Measurements from ENCODE around the gene FAM9A. TPM values are rescaled to one million over a fixed set of nuclear protein-coding genes. Genes with fewer than 3 reads are reported as not detected.
A peak's percentile ranks its signal among the peaks of the same experiment; 100 is the strongest.
"Not testable (repeated sequence)": the region's sequence is repeated elsewhere in the genome, so short reads cannot be mapped to it uniquely, and the experiment has no call there.

The FAM9A gene
- polyA plus RNA-seq, 3 donors from 2014 or later, result not detected

GRCh38 chrX:8783714-8784098 is 17.5 kb downstream of the FAM9A start:
- DNase-seq, result no peak
- H3K4me1 Mint-ChIP-seq, result peaks cover 7 to 21% of the 10 kb centered on the region in 2 donors
- H3K4me3 Mint-ChIP-seq, result peak overlapping the region in 2 of 5 donors; percentile 62 to 72
- peaks cover 0 to 1% (median 0%) of the 10 kb centered on the region in 6 donors for H3K9me3 Mint-ChIP-seq
- peaks cover 0 to 10% (median 0%) of the 10 kb centered on the region in 3 donors for H3K27me3 Mint-ChIP-seq (ENCODE audit: low read depth in 3 of 3)
- H3K27ac Mint-ChIP-seq, result no peak overlapping the region
- H3K36me3 Mint-ChIP-seq, result no peaks in the 10 kb centered on the region

DNA sequence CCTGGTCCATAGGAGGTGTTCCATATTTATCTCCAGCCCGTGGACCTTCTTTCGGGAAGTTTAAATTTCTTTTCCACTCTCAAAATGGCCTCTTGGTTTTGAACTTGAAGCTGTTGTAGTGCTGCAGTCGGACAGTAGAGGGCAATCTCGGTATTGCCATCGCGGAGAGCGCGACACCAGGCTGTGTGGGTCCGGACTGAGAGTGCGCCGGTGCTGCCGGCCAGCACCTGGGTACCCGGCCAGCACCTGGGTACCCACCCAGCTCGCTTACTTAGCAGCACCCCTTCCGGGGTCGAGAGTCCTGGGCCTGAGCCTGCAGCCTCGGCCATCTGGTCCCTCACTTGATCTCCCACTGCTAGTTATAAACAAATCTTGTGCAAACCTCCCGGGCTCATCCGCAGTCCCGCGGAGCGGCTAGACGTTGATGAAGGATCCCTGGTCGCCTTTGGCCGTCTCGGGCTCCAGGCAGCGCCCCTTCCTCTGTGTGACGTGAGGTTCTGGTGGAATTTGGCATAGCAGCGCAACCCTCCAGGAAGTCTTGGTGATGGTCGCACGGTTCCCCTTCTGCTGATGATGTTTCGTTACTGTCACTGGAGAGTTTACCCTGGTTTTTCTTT is 18.0 kb downstream of the FAM9A start:
- H3K4me3 Mint-ChIP-seq, result peak overlapping the region; percentile 29 to 72 (median 51)

GRCh38 chrX:8782595-8782994 is 18.6 kb downstream of the FAM9A start:
- peaks cover 0 to 4% (median 0%) of the 10 kb centered on the region in 6 donors for H3K9me3 Mint-ChIP-seq
- no peaks in the 10 kb centered on the region for H3K36me3 Mint-ChIP-seq
- H3K27ac Mint-ChIP-seq, result no peak overlapping the region

More for the DNA sequence above, 18.0 kb downstream of the FAM9A start:
- no peaks in the 10 kb centered on the region for H3K36me3 Mint-ChIP-seq
- no peak overlapping the region for H3K27ac Mint-ChIP-seq
- peak; percentile 20 to 36 (median 27) for DNase-seq
- H3K27me3 Mint-ChIP-seq (ENCODE audit: low read depth in 3 of 3), result peaks cover 0 to 11% (median 0%) of the 10 kb centered on the region in 3 donors
- H3K4me1 Mint-ChIP-seq, result peaks cover 11 to 21% of the 10 kb centered on the region in 2 donors
- H3K9me3 Mint-ChIP-seq, result peaks cover 0 to 1% (median 0%) of the 10 kb centered on the region in 6 donors

GRCh38 chrX:8781921-8782320 is 19.3 kb downstream of the FAM9A start:
- not testable (repeated sequence) for H3K9me3 Mint-ChIP-seq, DNase-seq, H3K27ac Mint-ChIP-seq, H3K4me3 Mint-ChIP-seq, H3K36me3 Mint-ChIP-seq
- Mint-ChIP-seq H3K27me3 (ENCODE audit: low read depth in 3 of 3) (peaks cover 0 to 13% (median 0%) of the 10 kb centered on the region in 3 donors), H3K4me1 (peaks cover 11 to 21% of the 10 kb centered on the region in 2 donors)

More at GRCh38 chrX:8782595-8782994, 18.6 kb downstream of the FAM9A start:
- Mint-ChIP-seq H3K27me3 (ENCODE audit: low read depth in 3 of 3) (peaks cover 0 to 11% (median 0%) of the 10 kb centered on the region in 3 donors), H3K4me3 (no peak overlapping the region), H3K4me1 (peaks cover 11 to 21% of the 10 kb centered on the region in 2 donors)
- DNase-seq, result no peak

DNA sequence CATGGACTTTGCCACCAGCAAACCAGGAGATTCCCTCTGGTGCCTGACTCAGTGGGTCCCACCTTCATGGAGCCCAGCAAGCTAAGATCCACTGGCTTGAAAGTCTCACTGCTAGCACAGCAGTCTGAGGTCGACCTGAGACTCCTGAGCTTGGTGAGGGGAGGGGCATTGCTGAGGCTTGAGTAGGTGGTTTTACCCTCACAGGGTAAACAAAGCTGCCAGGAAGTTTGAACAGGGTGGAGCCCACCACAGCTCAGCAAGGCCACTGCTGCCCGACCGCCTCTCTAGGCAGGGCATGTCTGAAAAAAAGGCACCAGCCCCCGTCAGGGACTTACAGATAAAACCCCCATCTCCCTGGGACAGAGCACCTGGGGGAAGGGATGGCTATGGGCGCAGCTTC is 28.1 kb downstream of the FAM9A start:
- Mint-ChIP-seq H3K4me3 (peak overlapping the region; percentile 26 to 57 (median 40)), H3K4me1 (peaks cover 19 to 28% of the 10 kb centered on the region in 2 donors), H3K36me3 (peaks cover 0 to 13% (median 13%) of the 10 kb centered on the region in 3 donors), H3K9me3 (peaks cover 9 to 27% (median 14%) of the 10 kb centered on the region in 6 donors), H3K27ac (peak overlapping the region; percentile 54 to 79 (median 68)), H3K27me3 (ENCODE audit: low read depth in 3 of 3) (peaks cover 0 to 7% (median 0%) of the 10 kb centered on the region in 3 donors)
- DNase-seq, result peak; percentile 21 to 45 (median 35)

GRCh38 chrX:8760021-8760420 is 41.2 kb downstream of the FAM9A start:
- peaks cover 0 to 3% (median 0%) of the 10 kb centered on the region in 3 donors for H3K36me3 Mint-ChIP-seq
- H3K9me3 Mint-ChIP-seq, result peaks cover 0 to 2% (median 0%) of the 10 kb centered on the region in 6 donors
- H3K27ac Mint-ChIP-seq, result no peak overlapping the region
- no peak for DNase-seq
- H3K4me3 Mint-ChIP-seq, result no peak overlapping the region
- peaks cover 0 to 21% (median 0%) of the 10 kb centered on the region in 3 donors for H3K27me3 Mint-ChIP-seq (ENCODE audit: low read depth in 3 of 3)
- H3K4me1 Mint-ChIP-seq, result peaks cover 0 to 2% of the 10 kb centered on the region in 2 donors

GRCh38 chrX:8758706-8759105 is 42.5 kb downstream of the FAM9A start:
- not testable (repeated sequence) for DNase-seq, H3K36me3 Mint-ChIP-seq, H3K4me3 Mint-ChIP-seq, H3K4me1 Mint-ChIP-seq, H3K9me3 Mint-ChIP-seq, H3K27ac Mint-ChIP-seq
- H3K27me3 Mint-ChIP-seq (ENCODE audit: low read depth in 3 of 3), result peaks cover 0 to 18% (median 0%) of the 10 kb centered on the region in 3 donors

DNA sequence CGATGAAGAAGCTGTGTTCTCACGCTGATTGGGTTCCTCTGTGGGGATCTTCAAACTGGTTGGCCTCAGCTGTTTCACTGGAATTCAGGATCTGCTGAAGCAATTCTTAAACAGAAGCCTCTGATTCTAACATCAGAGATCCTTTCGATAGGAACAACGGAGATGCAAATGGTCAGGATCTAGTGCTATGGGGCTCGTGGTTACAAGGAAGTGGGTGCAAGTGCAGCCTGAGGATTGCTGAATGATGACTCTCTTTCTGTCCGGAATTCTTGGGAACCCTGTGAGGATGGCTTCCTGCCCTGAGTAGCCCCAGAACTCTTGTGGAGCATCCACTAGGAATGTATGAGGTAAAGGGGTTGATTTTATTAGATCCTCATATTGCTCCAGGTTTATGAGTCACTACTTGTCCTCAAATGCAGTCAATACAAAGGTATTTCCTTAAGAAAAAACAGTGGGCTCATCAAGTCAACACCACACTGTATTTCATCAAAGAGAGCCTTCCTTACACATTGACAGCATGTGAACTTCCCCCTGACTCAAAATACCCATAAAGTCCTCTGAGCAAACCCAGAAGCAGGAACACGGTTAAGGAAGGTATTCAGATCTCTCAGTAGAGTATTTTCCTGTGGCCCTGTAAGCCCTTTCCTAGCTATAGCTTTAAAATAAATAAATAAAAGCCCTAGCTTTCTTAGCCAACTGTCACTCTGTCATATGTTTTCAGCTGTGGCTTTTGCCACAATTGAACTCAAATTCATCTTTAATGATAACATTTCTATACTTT is 43.4 kb downstream of the FAM9A start:
- DNase-seq, H3K27ac Mint-ChIP-seq, H3K36me3 Mint-ChIP-seq, H3K4me1 Mint-ChIP-seq, H3K4me3 Mint-ChIP-seq, H3K9me3 Mint-ChIP-seq: not testable (repeated sequence)
- H3K27me3 Mint-ChIP-seq (ENCODE audit: low read depth in 3 of 3), result peaks cover 0 to 13% (median 0%) of the 10 kb centered on the region in 3 donors

DNA sequence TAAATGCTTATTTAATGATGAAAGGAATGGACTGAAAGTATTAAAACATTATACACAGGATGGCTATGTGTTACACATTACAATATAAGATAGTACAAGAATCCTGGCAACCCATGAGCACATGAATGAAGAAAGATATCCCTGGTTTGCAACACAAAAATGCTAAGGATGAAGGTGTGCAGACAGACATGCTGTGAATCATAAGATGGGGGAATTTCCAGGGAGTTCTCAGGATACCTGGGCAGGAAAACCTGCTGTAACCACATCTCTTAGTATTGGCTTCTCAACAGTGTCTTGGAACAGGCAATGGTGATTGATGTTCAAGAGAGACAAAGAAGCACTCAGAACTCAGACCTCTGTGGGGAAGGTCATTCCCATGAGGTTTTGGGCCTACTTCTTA is 45.4 kb downstream of the FAM9A start:
- Mint-ChIP-seq H3K27ac (no peak overlapping the region), H3K36me3 (peaks cover 0 to 3% (median 0%) of the 10 kb centered on the region in 3 donors), H3K4me1 (peaks cover 0 to 2% of the 10 kb centered on the region in 2 donors), H3K4me3 (no peak overlapping the region), H3K27me3 (ENCODE audit: low read depth in 3 of 3) (peaks cover 0 to 11% (median 0%) of the 10 kb centered on the region in 3 donors), H3K9me3 (peaks cover 0 to 2% (median 0%) of the 10 kb centered on the region in 6 donors)
- no peak for DNase-seq

- peaks cover 0 to 3% (median 0%) of the 10 kb centered on the region in 3 donors for H3K36me3 Mint-ChIP-seq
- H3K27ac Mint-ChIP-seq, result no peak overlapping the region
- H3K4me3 Mint-ChIP-seq, result no peak overlapping the region
- DNase-seq, result no peak
- H3K4me1 Mint-ChIP-seq, result peaks cover 0 to 2% of the 10 kb centered on the region in 2 donors
- peaks cover 0 to 11% (median 0%) of the 10 kb centered on the region in 3 donors for H3K27me3 Mint-ChIP-seq (ENCODE audit: low read depth in 3 of 3)
- H3K9me3 Mint-ChIP-seq, result peaks cover 0 to 2% (median 0%) of the 10 kb centered on the region in 6 donors
These were observed 46.1 kb downstream of the FAM9A start for GRCh38 chrX:8755116-8755515.

DNA sequence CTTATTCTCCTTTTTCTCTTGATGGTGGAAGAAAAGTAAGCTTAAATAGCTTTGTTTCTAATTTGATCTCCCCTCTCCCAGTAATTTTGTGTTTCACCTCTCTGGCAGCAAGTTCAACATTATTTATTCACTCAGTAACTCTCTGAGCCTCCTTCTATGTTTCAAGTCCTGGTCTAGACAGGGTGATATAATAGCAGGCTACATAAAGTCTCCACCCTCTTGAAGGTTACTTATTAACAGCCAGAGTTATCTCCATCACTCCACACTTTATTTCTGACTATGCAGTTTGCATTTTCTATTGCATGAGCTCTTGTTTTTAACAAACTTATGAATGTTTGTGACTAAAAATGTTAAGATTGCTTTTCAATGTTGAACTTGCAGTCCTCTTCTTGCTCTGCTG is 51.5 kb downstream of the FAM9A start:
- H3K36me3 Mint-ChIP-seq, result no peaks in the 10 kb centered on the region
- peaks cover 0 to 3% (median 0%) of the 10 kb centered on the region in 3 donors for H3K27me3 Mint-ChIP-seq (ENCODE audit: low read depth in 3 of 3)
- H3K9me3 Mint-ChIP-seq, result no peaks in the 10 kb centered on the region
- H3K4me3 Mint-ChIP-seq, result no peak overlapping the region
- H3K4me1 Mint-ChIP-seq, result no peaks in the 10 kb centered on the region
- no peak for DNase-seq
- H3K27ac Mint-ChIP-seq, result no peak overlapping the region

- DNase-seq, result peak; percentile 19 to 37 (median 29)
- Mint-ChIP-seq H3K9me3 (no peaks in the 10 kb centered on the region), H3K4me3 (no peak overlapping the region), H3K27ac (no peak overlapping the region), H3K27me3 (ENCODE audit: low read depth in 3 of 3) (peaks cover 0 to 3% (median 0%) of the 10 kb centered on the region in 3 donors), H3K4me1 (no peaks in the 10 kb centered on the region), H3K36me3 (no peaks in the 10 kb centered on the region)
These were observed 52.3 kb downstream of the FAM9A start for GRCh38 chrX:8748855-8749254.

DNA sequence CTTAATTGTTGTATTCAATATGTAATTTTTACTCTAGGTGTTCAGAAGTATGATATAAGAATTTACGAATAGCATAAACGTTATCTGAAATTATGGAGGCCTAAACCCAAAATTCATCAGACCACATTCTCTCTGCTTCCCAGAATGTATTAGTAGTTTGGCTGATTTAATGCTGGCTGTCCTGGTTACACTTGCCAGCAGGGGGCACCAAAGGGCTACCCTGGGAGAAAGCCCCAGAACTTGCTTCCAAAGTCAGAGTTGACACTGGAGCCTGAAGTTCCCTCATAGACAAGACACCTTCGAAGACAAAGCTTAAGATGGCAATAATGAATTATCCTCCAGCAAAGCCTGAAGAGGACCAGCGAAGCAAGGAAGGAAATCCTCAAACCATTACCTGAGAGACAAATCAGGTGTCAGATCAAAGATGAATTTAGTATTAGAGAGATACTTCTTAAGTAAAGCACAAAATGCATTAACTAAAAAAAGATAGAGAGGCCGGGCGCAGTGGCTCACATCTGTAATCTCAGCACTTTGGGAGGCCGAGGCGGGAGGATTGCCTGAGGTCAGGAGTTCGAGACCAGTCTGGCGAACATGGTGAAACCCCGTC is 58.0 kb downstream of the FAM9A start:
- Mint-ChIP-seq H3K4me1 (no peaks in the 10 kb centered on the region), H3K9me3 (no peaks in the 10 kb centered on the region), H3K27ac (no peak overlapping the region), H3K27me3 (ENCODE audit: low read depth in 3 of 3) (peaks cover 0 to 9% (median 0%) of the 10 kb centered on the region in 3 donors), H3K36me3 (no peaks in the 10 kb centered on the region), H3K4me3 (no peak overlapping the region)
- DNase-seq, result peak; percentile 47 to 61 (median 48)

GRCh38 chrX:8741981-8742380 is 59.2 kb downstream of the FAM9A start:
- Mint-ChIP-seq H3K36me3 (no peaks in the 10 kb centered on the region), H3K4me1 (no peaks in the 10 kb centered on the region), H3K27ac (no peak overlapping the region), H3K27me3 (ENCODE audit: low read depth in 3 of 3) (peaks cover 0 to 9% (median 0%) of the 10 kb centered on the region in 3 donors), H3K4me3 (no peak overlapping the region), H3K9me3 (no peaks in the 10 kb centered on the region)
- no peak for DNase-seq
